ENCODE data around the gene NETO2. TPM values are rescaled to one million over a fixed set of nuclear protein-coding genes. Genes with fewer than 3 reads are reported as not detected.
A peak's percentile ranks its signal among the peaks of the same experiment; 100 is the strongest.

Gene NETO2
- total and polyA plus RNA-seq, 2 of the 13 experiments (the other 11 are each of a cell fraction or from before 2014, with no cell fraction given) = 8.2 to 13.5 TPM

DNA sequence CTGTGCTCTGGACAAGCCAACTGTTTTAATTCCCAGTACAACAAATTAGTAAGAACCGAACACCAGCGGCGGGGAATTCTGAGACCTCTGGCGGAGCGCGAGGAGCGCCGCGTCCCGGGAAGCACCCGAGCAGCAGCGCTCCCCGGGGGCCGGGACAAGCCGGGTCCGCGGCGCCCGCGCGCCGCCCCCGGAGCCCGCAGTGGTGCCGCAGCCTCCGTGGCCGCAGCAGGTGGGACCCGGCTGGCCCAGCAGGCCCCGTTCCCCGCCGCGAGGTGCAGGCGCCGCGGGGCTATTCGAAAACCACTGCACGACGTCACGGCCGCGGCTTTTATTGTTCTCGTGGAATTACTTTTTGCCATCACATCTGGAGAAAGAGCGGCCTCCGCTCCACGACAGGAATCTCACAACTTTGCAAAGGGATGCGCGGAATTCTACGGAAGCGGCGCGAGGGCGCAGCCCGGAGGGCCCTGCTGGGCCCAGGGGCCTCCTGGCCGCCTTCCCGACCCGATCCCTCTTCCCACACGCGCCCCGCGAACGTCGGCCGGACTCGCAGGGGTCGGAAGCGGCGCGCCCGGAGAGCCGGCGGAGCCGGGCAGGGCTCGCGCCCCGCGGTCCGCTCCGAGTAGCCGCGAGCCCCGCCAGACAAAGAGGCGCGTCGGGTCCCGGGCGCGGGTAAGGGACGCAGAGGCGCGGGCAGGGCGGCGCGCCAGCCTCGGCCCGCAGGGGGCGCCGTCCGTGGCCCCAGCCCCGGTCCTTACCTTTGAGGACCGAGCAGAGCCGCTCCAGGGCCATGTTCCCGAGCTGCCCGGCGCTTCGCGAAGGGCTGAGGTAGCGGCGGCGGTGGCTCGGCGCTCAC lies 696 bp downstream of the NETO2 start (continued):
- TF ChIP-seq, protein P1, sequence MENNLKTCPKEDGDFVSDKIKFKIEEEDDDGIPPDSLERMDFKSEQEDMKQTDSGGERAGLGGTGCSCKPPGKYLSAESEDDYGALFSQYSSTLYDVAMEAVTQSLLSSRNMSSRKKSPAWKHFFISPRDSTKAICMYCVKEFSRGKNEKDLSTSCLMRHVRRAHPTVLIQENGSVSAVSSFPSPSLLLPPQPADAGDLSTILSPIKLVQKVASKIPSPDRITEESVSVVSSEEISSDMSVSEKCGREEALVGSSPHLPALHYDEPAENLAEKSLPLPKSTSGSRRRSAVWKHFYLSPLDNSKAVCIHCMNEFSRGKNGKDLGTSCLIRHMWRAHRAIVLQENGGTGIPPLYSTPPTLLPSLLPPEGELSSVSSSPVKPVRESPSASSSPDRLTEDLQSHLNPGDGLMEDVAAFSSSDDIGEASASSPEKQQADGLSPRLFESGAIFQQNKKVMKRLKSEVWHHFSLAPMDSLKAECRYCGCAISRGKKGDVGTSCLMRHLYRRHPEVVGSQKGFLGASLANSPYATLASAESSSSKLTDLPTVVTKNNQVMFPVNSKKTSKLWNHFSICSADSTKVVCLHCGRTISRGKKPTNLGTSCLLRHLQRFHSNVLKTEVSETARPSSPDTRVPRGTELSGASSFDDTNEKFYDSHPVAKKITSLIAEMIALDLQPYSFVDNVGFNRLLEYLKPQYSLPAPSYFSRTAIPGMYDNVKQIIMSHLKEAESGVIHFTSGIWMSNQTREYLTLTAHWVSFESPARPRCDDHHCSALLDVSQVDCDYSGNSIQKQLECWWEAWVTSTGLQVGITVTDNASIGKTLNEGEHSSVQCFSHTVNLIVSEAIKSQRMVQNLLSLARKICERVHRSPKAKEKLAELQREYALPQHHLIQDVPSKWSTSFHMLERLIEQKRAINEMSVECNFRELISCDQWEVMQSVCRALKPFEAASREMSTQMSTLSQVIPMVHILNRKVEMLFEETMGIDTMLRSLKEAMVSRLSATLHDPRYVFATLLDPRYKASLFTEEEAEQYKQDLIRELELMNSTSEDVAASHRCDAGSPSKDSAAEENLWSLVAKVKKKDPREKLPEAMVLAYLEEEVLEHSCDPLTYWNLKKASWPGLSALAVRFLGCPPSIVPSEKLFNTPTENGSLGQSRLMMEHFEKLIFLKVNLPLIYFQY (CRISPR knock-in tag; IDR thresholded peaks at IDR 0.05; ENCODE audit: borderline replicate concordance) = no peak
- no peak for TF ChIP-seq ZNF17 (CRISPR knock-in tag; IDR thresholded peaks at IDR 0.05)
- TF ChIP-seq MTF2 (CRISPR knock-in tag; IDR thresholded peaks at IDR 0.05; ENCODE audit: borderline replicate concordance) = peak; percentile 73
- no peak for TF ChIP-seq GABPA (IDR thresholded peaks at IDR 0.05; ENCODE audit: low read depth, low read length)
- TF ChIP-seq GABPA (CRISPR knock-in tag; IDR thresholded peaks at IDR 0.05; ENCODE audit: low read depth) = no peak
- no peak for TF ChIP-seq ZNF652 (CRISPR knock-in tag; IDR thresholded peaks at IDR 0.05; ENCODE audit: borderline replicate concordance, low read depth)
- TF ChIP-seq GTF2F1 (IDR thresholded peaks at IDR 0.05; ENCODE audit: low read length) = no peak
- TF ChIP-seq, protein P2, sequence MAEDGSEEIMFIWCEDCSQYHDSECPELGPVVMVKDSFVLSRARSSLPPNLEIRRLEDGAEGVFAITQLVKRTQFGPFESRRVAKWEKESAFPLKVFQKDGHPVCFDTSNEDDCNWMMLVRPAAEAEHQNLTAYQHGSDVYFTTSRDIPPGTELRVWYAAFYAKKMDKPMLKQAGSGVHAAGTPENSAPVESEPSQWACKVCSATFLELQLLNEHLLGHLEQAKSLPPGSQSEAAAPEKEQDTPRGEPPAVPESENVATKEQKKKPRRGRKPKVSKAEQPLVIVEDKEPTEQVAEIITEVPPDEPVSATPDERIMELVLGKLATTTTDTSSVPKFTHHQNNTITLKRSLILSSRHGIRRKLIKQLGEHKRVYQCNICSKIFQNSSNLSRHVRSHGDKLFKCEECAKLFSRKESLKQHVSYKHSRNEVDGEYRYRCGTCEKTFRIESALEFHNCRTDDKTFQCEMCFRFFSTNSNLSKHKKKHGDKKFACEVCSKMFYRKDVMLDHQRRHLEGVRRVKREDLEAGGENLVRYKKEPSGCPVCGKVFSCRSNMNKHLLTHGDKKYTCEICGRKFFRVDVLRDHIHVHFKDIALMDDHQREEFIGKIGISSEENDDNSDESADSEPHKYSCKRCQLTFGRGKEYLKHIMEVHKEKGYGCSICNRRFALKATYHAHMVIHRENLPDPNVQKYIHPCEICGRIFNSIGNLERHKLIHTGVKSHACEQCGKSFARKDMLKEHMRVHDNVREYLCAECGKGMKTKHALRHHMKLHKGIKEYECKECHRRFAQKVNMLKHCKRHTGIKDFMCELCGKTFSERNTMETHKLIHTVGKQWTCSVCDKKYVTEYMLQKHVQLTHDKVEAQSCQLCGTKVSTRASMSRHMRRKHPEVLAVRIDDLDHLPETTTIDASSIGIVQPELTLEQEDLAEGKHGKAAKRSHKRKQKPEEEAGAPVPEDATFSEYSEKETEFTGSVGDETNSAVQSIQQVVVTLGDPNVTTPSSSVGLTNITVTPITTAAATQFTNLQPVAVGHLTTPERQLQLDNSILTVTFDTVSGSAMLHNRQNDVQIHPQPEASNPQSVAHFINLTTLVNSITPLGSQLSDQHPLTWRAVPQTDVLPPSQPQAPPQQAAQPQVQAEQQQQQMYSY (CRISPR knock-in tag; IDR thresholded peaks at IDR 0.05) = no peak; the same call in 1 of the 2 replicates
- TF ChIP-seq SAP130 (CRISPR knock-in tag; IDR thresholded peaks at IDR 0.05; ENCODE audit: low read depth) = peak; percentile 43
- TF ChIP-seq ZNF883 (CRISPR knock-in tag; IDR thresholded peaks at IDR 0.05; ENCODE audit: not compliant biosample characterization) = no peak
- no peak for TF ChIP-seq ZMYM2 (CRISPR knock-in tag; IDR thresholded peaks at IDR 0.05)
- TF ChIP-seq NPAS2 (CRISPR knock-in tag; IDR thresholded peaks at IDR 0.05; ENCODE audit: borderline replicate concordance) = no peak
- TF ChIP-seq HNF4G (IDR thresholded peaks at IDR 0.05; ENCODE audit: borderline replicate concordance, low read depth, low read length) = no peak
- no peak for TF ChIP-seq HNF4G (CRISPR knock-in tag; IDR thresholded peaks at IDR 0.05; ENCODE audit: borderline replicate concordance, low read depth)
- TF ChIP-seq RFX5 (IDR thresholded peaks at IDR 0.05; ENCODE audit: low read depth, low read length) = no peak
- no peak for TF ChIP-seq PRPF4 (IDR thresholded peaks at IDR 0.05; ENCODE audit: low read depth, low read length, poor library complexity, severe bottlenecking)
- no peak for TF ChIP-seq MTF1 (CRISPR knock-in tag; IDR thresholded peaks at IDR 0.05)
- TF ChIP-seq ZNF83 (CRISPR knock-in tag; IDR thresholded peaks at IDR 0.05; ENCODE audit: borderline replicate concordance) = no peak
- TF ChIP-seq ATF7 (IDR thresholded peaks at IDR 0.05) = no peak
- no peak for TF ChIP-seq ATF7 (CRISPR knock-in tag; IDR thresholded peaks at IDR 0.05)
- TF ChIP-seq ZSCAN12 (CRISPR knock-in tag; IDR thresholded peaks at IDR 0.05) = 0 out of 2 replicates have a peak, but pooled peaks have one; percentile 14
- no peak for TF ChIP-seq KDM4B (CRISPR knock-in tag; IDR thresholded peaks at IDR 0.05)
- no peak for TF ChIP-seq DPF2 (CRISPR knock-in tag; IDR thresholded peaks at IDR 0.05; ENCODE audit: borderline replicate concordance, low read depth)

All from HepG2 (cell line).